ENCODE measurements around the gene ADH4. TPM values are rescaled to one million over a fixed set of nuclear protein-coding genes. Genes with fewer than 3 reads are reported as not detected.

Gene ADH4
- total RNA-seq, 1 donor from 2014 or later, result 0.96 TPM

GRCh38 chr4:99179626-99180025, 35.5 kb upstream of the ADH4 start:
- Histone ChIP-seq H3K27ac (no peak overlapping the region), H3K27me3 (no peaks in the 10 kb centered on the region), H3K9me3 (peaks cover 6 to 12% of the 10 kb centered on the region in 2 donors), H3K4me3 (no peak overlapping the region), H3K4me1 (no peaks in the 10 kb centered on the region), H3K36me3 (peaks cover 0 to 11% of the 10 kb centered on the region in 2 donors)
- intact Hi-C loops (cut with DNase I), result no loop called here
- DNase-seq (ENCODE audit: low spot score in 2 of 2), result no peak
- TF ChIP-seq CTCF (IDR thresholded peaks at IDR 0.05), result no peak

GRCh38 chr4:99179178-99179577, 35.1 kb upstream of the ADH4 start:
- Histone ChIP-seq H3K4me3 (no peak overlapping the region), H3K36me3 (peaks cover 0 to 11% of the 10 kb centered on the region in 2 donors), H3K4me1 (no peaks in the 10 kb centered on the region), H3K27ac (no peak overlapping the region), H3K27me3 (no peaks in the 10 kb centered on the region), H3K9me3 (peaks cover 6 to 12% of the 10 kb centered on the region in 2 donors)
- intact Hi-C loops (cut with DNase I), result no loop called here
- no peak for TF ChIP-seq CTCF (IDR thresholded peaks at IDR 0.05)
- no peak for DNase-seq (ENCODE audit: low spot score in 2 of 2)

GRCh38 chr4:99166544-99166943, 22.4 kb upstream of the ADH4 start:
- H3K27me3 ChIP-seq, result no peaks in the 10 kb centered on the region
- H3K36me3 ChIP-seq, result no peaks in the 10 kb centered on the region
- H3K27ac ChIP-seq, result no peak overlapping the region
- H3K9me3 ChIP-seq, result peaks cover 0 to 9% of the 10 kb centered on the region in 2 donors
- H3K4me1 ChIP-seq, result no peaks in the 10 kb centered on the region
- TF ChIP-seq CTCF (IDR thresholded peaks at IDR 0.05), result no peak
- intact Hi-C loops (cut with DNase I), result no loop called here
- no peak overlapping the region for H3K4me3 ChIP-seq
- no peak for DNase-seq (ENCODE audit: low spot score in 2 of 2)

- Histone ChIP-seq H3K4me3 (no peak overlapping the region), H3K36me3 (no peaks in the 10 kb centered on the region), H3K27me3 (no peaks in the 10 kb centered on the region), H3K4me1 (no peaks in the 10 kb centered on the region), H3K9me3 (peaks cover 0 to 9% of the 10 kb centered on the region in 2 donors), H3K27ac (no peak overlapping the region)
- intact Hi-C loops (cut with DNase I), result no loop called here
- TF ChIP-seq CTCF (IDR thresholded peaks at IDR 0.05), result no peak
- no peak for DNase-seq (ENCODE audit: low spot score in 2 of 2)
These were observed 21.9 kb upstream of the ADH4 start for GRCh38 chr4:99165978-99166377.

- H3K36me3 ChIP-seq, result no peaks in the 10 kb centered on the region
- no peaks in the 10 kb centered on the region for H3K4me1 ChIP-seq
- TF ChIP-seq CTCF (IDR thresholded peaks at IDR 0.05), result no peak
- H3K27ac ChIP-seq, result no peak overlapping the region
- H3K27me3 ChIP-seq, result no peaks in the 10 kb centered on the region
- intact Hi-C loops (cut with DNase I), result no loop called here
- DNase-seq (ENCODE audit: low spot score in 2 of 2), result no peak
- H3K9me3 ChIP-seq, result no peaks in the 10 kb centered on the region
- no peak overlapping the region for H3K4me3 ChIP-seq
These were observed 17.4 kb upstream of the ADH4 start for GRCh38 chr4:99161373-99162099.
